ENCODE data around the gene TASL.
A peak's percentile ranks its signal among the peaks of the same experiment; 100 is the strongest.
"Not testable (repeated sequence)": the region's sequence is repeated elsewhere in the genome, so short reads cannot be mapped to it uniquely, and the experiment has no call there.

Gene TASL, protein sequence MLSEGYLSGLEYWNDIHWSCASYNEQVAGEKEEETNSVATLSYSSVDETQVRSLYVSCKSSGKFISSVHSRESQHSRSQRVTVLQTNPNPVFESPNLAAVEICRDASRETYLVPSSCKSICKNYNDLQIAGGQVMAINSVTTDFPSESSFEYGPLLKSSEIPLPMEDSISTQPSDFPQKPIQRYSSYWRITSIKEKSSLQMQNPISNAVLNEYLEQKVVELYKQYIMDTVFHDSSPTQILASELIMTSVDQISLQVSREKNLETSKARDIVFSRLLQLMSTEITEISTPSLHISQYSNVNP

GRCh38 chrX:30577362-30577991, at the start of gene TASL:
Gene TASL, minus strand, starts transcription at chrX:30577766. Its CDS starts 17,411 bp downstream, at chrX:30560355.
- no peak for DNase-seq

GRCh38 chrX:30626402-30626801, 48.8 kb upstream of the TASL start:
- DNase-seq, result no peak

DNA sequence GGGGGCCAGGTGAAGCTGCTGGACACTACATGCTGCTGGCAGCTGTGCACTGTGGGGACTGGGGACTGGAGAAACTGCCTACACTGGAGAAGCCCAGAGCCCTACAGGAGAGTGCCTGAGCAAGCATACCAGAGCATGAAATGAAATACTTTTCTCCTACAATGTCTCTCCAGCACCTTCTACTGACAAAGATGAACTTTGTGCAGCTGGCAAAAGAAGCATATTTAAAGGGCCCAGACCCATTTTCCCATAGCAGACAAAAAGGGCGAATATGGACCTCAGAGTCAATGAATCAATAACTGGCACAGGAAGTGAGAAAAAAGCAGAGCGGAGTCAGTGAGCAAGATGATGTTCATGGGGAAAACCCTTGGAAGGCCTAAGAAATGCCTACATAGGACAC, 44.8 kb upstream of the TASL start:
- no peak for DNase-seq

GRCh38 chrX:30620980-30621618, 43.5 kb upstream of the TASL start:
- DNase-seq, result no peak

- DNase-seq, result no peak
These were observed 42.6 kb upstream of the TASL start for GRCh38 chrX:30620125-30620524.

GRCh38 chrX:30618160-30618765, 40.7 kb upstream of the TASL start:
- DNase-seq, result no peak

DNA sequence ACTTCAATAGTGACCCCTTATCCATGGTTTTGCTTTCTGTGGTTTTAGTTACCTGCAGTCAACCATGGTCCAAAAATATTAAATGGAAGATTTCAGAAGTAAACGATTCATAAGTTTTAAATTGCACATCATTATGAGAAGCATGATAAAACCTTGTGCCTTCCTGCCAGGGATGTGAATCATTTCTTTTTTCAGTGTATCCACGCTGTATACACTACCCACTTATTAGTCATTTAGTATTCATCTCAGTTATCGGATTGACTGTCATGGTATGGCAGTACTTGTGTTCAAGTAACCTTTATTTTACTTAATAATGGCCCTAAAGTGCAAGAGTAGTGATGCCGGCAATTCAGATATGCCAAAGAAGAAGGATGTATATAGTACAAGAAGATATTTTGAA, 37.7 kb upstream of the TASL start:
- no peak for DNase-seq

GRCh38 chrX:30613721-30614120, 36.2 kb upstream of the TASL start:
- DNase-seq, result no peak

GRCh38 chrX:30612250-30612655, 34.7 kb upstream of the TASL start:
- peak; percentile 49 for DNase-seq

- DNase-seq, result no peak
These were observed 32.5 kb upstream of the TASL start for GRCh38 chrX:30610026-30610425.

DNA sequence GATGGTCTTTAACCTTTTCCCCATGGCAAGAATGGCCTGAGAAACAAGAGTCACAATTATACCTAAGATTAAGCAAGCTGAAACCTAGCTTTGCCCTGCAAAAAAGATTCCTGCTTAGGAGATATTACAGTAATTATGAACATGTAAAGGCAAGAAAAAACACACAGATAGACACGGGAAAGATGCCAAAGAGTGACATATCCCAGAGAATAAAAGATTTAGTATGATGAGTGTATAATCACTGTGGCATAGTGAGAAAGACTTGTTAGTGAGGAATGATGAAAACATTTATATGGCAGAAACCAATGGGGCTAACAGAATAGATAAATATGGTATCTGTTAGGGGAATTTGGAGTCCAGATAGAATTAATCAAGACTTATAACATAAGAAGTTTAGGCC, 29.6 kb upstream of the TASL start:
- no peak for DNase-seq

DNA sequence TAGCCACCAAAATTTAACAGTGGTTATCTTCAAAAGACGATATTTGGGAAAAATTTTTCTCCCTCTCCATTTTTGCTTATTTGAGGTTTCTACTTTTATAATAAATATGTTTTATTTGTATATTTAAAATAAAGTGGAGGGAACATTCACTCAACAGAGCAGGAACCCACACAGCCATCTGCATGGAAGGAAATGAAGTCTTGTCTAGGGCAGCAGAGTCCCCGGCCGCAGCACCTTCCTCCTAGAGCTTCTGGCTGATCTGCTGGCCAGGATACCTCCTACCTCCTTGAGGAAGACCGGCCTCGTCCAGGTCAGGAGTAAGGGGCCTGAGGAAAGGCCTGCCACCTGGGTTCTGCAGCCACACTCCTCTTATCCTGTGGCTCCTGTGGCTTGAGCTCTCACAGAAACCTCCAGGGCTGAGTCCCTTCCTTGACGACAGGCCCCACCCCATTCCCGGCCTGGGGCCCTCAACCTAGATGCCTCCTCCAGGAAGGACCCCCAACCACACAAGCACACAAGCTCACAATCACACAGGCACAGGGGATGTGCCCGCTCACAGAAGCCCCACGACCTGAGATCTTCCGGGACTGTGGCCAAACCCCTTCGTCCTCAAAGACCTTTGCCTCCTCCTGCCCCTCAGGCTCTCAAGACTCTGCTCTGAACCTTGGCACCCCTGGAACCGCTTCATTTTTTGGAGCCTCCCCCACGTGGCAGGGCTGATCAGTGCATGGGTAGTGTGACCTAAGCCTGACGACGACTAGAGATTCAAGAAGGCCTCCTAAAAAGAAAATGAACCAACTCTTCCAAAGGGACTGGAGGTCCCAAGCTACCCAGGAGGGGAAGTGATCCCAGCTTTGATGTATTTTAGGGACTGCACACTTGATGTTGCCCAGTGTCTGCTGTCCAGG, 23.0 kb upstream of the TASL start:
- DNase-seq, result not testable (repeated sequence)

- DNase-seq, result no peak
These were observed 19.8 kb upstream of the TASL start for GRCh38 chrX:30597216-30598012.

DNA sequence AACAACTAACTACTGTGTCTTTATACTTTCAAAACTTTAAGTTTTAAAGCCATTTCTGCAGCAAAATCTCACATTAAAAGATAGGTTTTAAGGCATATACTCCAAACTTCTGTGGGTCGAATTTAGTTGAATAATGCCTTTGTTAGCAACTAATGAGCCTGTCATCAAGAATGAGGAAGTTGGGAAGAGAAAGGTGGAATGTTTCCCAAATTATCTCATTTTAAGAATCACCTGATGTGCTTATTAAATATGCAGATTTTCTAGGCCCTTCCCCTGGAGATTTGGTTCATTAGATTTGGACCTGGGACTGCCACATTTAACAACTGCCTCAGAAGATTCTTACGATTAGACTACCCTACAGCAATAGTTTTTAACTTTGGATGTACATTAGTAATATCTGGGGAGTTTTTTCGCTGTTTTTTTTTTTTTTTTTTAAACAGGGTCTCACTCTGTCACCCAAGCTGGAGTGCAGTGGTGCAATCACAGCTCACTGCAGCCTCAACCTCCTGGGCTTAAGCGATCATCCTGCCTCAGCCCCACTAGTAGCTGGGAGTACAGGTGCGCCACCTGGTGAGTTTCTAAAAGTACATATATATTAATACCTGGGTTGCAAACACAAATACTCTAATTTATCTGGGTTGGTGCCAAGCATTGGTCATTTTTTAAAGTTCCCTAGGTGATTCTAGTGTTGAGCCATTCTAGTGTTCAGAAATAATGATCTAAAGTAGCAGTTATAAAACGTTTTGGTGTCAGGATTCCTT, 16.1 kb upstream of the TASL start:
- DNase-seq, result no peak

DNA sequence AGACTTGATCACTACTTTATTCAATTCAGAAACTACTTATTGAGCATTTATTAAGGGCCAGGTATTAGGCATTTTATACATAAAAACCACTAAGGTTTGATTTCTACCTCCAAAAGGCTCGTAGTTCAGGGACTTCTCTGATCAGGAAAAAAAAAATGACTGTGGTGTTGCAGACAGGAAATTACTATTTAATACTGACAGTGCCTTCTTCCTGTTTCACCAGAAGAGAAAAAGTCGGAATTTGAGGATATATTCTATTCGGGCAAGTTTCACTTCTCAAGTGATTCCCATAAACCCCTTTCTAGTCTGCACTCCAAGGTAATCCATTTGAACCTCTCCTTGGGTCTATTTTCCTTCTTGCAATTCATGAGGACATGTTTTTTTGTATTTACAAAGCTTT, 15.3 kb upstream of the TASL start:
- DNase-seq, result no peak

DNA sequence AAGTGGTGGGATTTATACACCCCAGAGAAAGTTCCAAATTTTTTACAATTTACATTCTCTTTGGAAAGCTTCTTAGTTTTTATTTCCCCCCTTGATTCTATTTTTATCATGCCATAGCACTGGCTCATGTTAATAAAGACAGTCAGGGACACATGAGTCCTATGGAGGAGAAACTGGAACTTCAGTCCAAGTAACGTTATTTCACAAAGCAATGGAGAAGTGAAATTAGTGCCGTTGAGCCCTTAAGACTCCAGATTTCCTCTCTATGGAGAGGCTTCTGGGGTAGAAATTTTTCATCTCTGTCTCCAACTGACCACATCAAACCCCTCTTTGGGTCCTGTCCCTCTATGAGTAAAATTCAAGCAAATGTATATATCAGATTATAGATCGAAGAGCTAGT, 12.8 kb upstream of the TASL start:
- DNase-seq, result no peak

DNA sequence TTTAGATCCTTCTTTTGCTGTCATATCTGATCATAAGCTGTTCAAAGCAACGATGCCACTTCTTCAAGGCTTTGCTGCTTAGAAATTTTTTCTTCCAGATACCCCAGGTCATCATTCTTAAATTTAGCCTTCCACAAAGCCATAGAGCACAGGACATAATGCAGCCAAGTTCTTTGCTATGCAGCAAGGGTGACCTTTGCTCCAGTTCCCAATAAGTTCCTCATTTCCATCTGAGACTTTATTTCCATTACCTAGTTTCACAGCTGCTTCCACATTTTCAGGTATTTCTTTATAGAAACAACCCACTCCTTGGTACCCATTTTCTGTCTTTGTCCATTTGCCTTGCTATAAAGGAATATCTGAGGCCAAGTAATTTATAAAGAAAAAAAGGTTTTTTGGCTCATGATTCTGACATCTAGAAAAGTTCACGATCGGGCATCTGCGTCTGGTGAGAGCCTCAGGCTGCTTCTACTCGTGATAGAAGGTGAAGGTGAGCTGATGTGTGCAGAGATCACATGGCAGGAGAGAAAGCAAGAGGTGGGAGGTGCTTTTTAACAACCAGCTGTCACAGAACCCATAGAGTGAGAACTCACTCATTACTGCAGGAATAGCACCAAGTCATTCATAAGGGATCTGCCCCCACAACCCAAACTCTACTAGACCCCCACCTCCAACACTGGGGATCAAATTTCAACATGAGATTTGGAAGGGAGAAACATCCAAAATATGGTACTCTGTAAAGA, 11.8 kb upstream of the TASL start:
- DNase-seq, result no peak

- no peak for DNase-seq
These were observed 8.9 kb upstream of the TASL start for GRCh38 chrX:30586516-30586915.

GRCh38 chrX:30582664-30583063, 5.1 kb upstream of the TASL start:
- no peak for DNase-seq

GRCh38 chrX:30580641-30581040, 3.1 kb upstream of the TASL start:
- DNase-seq, result no peak

All from NCI-H774 (cell line).